ENCODE data around the gene LIFR. TPM values are rescaled to one million over a fixed set of nuclear protein-coding genes. Genes with fewer than 3 reads are reported as not detected.
A peak's percentile ranks its signal among the peaks of the same experiment; 100 is the strongest.

LIFR gene, protein sequence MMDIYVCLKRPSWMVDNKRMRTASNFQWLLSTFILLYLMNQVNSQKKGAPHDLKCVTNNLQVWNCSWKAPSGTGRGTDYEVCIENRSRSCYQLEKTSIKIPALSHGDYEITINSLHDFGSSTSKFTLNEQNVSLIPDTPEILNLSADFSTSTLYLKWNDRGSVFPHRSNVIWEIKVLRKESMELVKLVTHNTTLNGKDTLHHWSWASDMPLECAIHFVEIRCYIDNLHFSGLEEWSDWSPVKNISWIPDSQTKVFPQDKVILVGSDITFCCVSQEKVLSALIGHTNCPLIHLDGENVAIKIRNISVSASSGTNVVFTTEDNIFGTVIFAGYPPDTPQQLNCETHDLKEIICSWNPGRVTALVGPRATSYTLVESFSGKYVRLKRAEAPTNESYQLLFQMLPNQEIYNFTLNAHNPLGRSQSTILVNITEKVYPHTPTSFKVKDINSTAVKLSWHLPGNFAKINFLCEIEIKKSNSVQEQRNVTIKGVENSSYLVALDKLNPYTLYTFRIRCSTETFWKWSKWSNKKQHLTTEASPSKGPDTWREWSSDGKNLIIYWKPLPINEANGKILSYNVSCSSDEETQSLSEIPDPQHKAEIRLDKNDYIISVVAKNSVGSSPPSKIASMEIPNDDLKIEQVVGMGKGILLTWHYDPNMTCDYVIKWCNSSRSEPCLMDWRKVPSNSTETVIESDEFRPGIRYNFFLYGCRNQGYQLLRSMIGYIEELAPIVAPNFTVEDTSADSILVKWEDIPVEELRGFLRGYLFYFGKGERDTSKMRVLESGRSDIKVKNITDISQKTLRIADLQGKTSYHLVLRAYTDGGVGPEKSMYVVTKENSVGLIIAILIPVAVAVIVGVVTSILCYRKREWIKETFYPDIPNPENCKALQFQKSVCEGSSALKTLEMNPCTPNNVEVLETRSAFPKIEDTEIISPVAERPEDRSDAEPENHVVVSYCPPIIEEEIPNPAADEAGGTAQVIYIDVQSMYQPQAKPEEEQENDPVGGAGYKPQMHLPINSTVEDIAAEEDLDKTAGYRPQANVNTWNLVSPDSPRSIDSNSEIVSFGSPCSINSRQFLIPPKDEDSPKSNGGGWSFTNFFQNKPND
- total RNA-seq, result 5.9 to 7.5 TPM (median 6.6 TPM) in 3 replicates
- long read RNA-seq, result 0 reads

DNA sequence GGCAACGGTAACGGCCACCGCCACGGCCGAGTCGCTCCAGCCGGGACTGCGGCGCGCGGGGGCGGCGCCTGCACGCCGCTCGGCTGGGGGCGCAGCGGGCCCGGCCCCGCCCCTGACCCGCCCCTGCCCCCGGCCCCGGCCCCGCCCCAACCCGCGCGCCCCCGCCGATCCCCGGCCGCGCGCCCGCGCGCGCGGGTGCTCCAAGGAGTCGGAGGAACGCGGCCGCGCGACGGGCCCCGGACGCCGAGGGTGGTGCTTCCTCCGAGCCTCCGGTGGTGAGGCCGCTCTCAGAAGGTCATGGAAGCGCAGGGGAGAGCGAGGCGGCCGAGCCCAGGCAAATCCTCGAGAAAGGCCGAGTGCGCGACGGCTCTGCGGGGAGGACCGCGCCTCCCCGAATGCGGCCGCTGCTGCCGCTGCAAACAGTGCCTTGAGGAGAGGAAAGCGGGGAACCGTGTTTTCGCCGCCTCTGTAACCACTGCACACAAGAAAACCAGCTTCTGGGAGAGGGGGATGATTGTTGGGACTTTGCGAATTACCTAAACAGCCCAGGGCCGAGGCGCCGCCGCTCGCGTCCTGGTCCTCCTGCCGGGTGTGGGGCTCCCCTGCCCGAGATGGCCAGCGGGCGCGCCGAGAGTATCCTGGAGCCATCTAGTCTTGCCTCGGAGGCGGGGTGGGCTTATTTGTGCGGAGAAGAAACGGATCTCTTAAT lies at the start of gene LIFR:
Gene LIFR, minus strand, starts transcription at position 48 of the 709 bp plus-strand sequence. CDS start 25,999 bp downstream, outside the sequence.
- Mint-ChIP-seq H3K4me1 (ENCODE audit: low read depth) (peaks cover 16% of the 10 kb centered on the region), H3K4me3 (ENCODE audit: unreplicated experiment) (peak within 1 kb of the TSS; percentile 91), H3K9me3 (ENCODE audit: low read depth) (no peaks in the 10 kb centered on the region), H3K27me3 (ENCODE audit: low read depth) (no peaks in the 10 kb centered on the region), H3K36me3 (ENCODE audit: low read depth) (no peaks in the 10 kb centered on the region), H3K27ac (ENCODE audit: unreplicated experiment) (peak within 1 kb of the TSS; percentile 76)
- no peak for DNase-seq (ENCODE audit: low spot score)
- TF ChIP-seq, protein P1, sequence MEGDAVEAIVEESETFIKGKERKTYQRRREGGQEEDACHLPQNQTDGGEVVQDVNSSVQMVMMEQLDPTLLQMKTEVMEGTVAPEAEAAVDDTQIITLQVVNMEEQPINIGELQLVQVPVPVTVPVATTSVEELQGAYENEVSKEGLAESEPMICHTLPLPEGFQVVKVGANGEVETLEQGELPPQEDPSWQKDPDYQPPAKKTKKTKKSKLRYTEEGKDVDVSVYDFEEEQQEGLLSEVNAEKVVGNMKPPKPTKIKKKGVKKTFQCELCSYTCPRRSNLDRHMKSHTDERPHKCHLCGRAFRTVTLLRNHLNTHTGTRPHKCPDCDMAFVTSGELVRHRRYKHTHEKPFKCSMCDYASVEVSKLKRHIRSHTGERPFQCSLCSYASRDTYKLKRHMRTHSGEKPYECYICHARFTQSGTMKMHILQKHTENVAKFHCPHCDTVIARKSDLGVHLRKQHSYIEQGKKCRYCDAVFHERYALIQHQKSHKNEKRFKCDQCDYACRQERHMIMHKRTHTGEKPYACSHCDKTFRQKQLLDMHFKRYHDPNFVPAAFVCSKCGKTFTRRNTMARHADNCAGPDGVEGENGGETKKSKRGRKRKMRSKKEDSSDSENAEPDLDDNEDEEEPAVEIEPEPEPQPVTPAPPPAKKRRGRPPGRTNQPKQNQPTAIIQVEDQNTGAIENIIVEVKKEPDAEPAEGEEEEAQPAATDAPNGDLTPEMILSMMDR (IDR thresholded peaks at IDR 0.05), result peak; percentile 36

DNA sequence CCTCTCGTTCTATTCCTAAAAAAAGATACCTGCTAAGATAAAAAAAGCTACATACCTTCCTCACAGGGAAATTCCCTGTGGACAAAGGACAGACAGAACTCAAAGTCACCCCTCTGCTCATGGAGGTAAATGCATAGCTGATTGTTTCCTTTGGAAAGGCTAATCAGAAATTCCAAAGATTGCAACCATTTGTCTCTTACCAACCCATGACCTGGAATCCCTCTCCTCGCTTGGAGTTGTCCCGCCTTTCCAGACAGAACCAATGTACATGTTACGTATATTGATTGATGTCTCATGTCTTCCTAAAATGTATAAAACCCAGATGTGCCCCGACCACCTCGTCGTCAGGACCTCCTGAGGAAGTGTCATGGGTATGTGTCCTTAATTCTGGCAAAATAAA lies 49.2 kb upstream of the LIFR start:
- peaks cover 27% of the 10 kb centered on the region for H3K4me1 Mint-ChIP-seq (ENCODE audit: low read depth)
- TF ChIP-seq, protein P1 (IDR thresholded peaks at IDR 0.05), result no peak
- H3K4me3 Mint-ChIP-seq (ENCODE audit: unreplicated experiment), result no peak overlapping the region
- no peaks in the 10 kb centered on the region for H3K9me3 Mint-ChIP-seq (ENCODE audit: low read depth)
- no peak overlapping the region for H3K27ac Mint-ChIP-seq (ENCODE audit: unreplicated experiment)
- no peaks in the 10 kb centered on the region for H3K36me3 Mint-ChIP-seq (ENCODE audit: low read depth)
- H3K27me3 Mint-ChIP-seq (ENCODE audit: low read depth), result no peaks in the 10 kb centered on the region
- no peak for DNase-seq (ENCODE audit: low spot score)

DNA sequence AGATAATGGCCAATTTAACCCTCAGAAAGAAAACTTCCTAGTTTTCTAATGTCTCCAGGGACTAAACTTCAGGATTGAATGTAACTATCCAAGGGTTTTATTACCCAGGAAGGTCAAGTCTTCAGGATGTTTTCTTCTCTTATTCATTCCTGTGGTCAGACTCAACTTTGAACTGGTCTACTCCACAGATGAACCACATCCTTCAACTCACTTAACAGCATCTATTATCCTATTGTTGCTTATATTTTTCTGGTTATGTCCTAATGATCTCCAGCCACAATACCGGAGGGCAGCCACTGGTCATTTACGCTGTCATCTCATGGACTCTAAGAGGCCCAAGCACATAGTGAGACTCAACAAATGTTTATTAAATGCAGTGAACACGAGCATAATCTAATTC lies 47.2 kb upstream of the LIFR start:
- TF ChIP-seq, protein P1 (IDR thresholded peaks at IDR 0.05), result no peak
- Mint-ChIP-seq H3K27me3 (ENCODE audit: low read depth) (no peaks in the 10 kb centered on the region), H3K4me1 (ENCODE audit: low read depth) (peaks cover 39% of the 10 kb centered on the region), H3K36me3 (ENCODE audit: low read depth) (no peaks in the 10 kb centered on the region), H3K27ac (ENCODE audit: unreplicated experiment) (no peak overlapping the region), H3K9me3 (ENCODE audit: low read depth) (no peaks in the 10 kb centered on the region), H3K4me3 (ENCODE audit: unreplicated experiment) (no peak overlapping the region)
- no peak for DNase-seq (ENCODE audit: low spot score)

DNA sequence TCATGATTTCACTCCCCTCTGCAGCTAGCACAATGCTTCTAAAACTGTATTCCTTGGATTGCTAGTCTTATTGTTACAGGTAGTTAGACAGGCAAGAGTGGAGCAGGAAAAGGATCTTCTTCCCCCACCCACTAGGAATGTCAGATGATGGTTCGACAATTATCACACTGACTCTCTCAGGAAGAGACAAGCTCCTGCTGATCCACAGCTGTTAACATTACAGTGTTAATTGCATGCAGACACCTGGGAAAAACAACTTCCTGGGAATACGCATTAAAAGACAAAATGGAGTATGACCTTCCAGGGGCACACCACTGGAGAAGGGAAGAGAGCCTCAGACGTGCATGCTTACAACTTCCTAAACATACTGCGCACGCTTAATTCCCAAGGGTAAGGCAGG lies 46.2 kb upstream of the LIFR start:
- Mint-ChIP-seq H3K4me1 (ENCODE audit: low read depth) (peaks cover 36% of the 10 kb centered on the region), H3K9me3 (ENCODE audit: low read depth) (no peaks in the 10 kb centered on the region), H3K27me3 (ENCODE audit: low read depth) (no peaks in the 10 kb centered on the region), H3K36me3 (ENCODE audit: low read depth) (no peaks in the 10 kb centered on the region), H3K27ac (ENCODE audit: unreplicated experiment) (no peak overlapping the region), H3K4me3 (ENCODE audit: unreplicated experiment) (no peak overlapping the region)
- DNase-seq (ENCODE audit: low spot score), result no peak
- TF ChIP-seq, protein P1 (IDR thresholded peaks at IDR 0.05), result no peak

Measured in chondrocyte (in vitro differentiated cells).